Keratinocyte (primary cell): Measurements from ENCODE around the gene ARFIP1. TPM values are rescaled to one million over a fixed set of nuclear protein-coding genes. Genes with fewer than 3 reads are reported as not detected.
A peak's percentile ranks its signal among the peaks of the same experiment; 100 is the strongest.
"Not testable (repeated sequence)": the region's sequence is repeated elsewhere in the genome, so short reads cannot be mapped to it uniquely, and the experiment has no call there.

ENCODE experiments used
- DNase-seq: peaks from one replicate; pipeline ENCODE4 v3.0.0-alpha.2; 2011; ENCODE audit warnings: low read depth, missing footprints, low spot score
- FAIRE-seq: peaks from 2 replicates; lab custom pipeline; 2011; peaks lifted over from hg19 to GRCh38; lab: Jason Lieb, UNC
- H2AFZ ChIP-seq: 2 replicates; pipeline ENCODE4 v1.6.0; 2012; ENCODE audit warnings: low read length, control low read depth, inconsistent platforms; ENCODE audit not compliant: control insufficient read depth
- H3K27ac ChIP-seq: 2 replicates; pipeline ENCODE4 v1.5.1; 2011; ENCODE audit warnings: low read length; ENCODE audit not compliant: control insufficient read depth, insufficient read depth
- H3K27me3 ChIP-seq: 3 replicates; pipeline ENCODE4 v1.6.0; 2011; ENCODE audit warnings: low read length; ENCODE audit not compliant: control insufficient read depth, insufficient read depth; ENCODE audit errors: extremely low read depth
- H3K36me3 ChIP-seq, 2 experiments: 2 replicates in 1 of 2; 3 replicates in 1 of 2; pipeline ENCODE4 v1.5.1; 2011; ENCODE audit warnings: low read length in 2 of 2, mild to moderate bottlenecking in 1 of 2; ENCODE audit not compliant: control insufficient read depth in 2 of 2, insufficient read depth in 2 of 2; ENCODE audit errors: extremely low read depth in 1 of 2
- H3K4me1 ChIP-seq: 3 replicates; pipeline ENCODE4 v1.5.1; 2011; ENCODE audit warnings: low read length; ENCODE audit not compliant: control insufficient read depth, insufficient read depth; ENCODE audit errors: extremely low read depth
- H3K4me2 ChIP-seq: 3 replicates; pipeline ENCODE4 v1.6.0; 2011; ENCODE audit warnings: low read depth, low read length; ENCODE audit not compliant: control insufficient read depth, insufficient read depth; ENCODE audit errors: extremely low read depth
- H3K4me3 ChIP-seq, 3 experiments: fragments of 200-600 bp in 1 of 3; sonication (generic) in 1 of 3; 2 replicates in 2 of 3; 3 replicates in 1 of 3; pipeline ENCODE4 v1.5.1; 2011 to 2016; ENCODE audit warnings: low read length in 3 of 3, mild to moderate bottlenecking in 3 of 3, control low read depth in 2 of 3, inconsistent platforms in 1 of 3, low read depth in 1 of 3, mixed read lengths in 1 of 3, mixed run types in 1 of 3, moderate library complexity in 1 of 3; ENCODE audit not compliant: control insufficient read depth in 2 of 3, insufficient read depth in 2 of 3; ENCODE audit errors: extremely low read depth in 1 of 3
- H3K79me2 ChIP-seq: 2 replicates; pipeline ENCODE4 v1.6.0; 2012; ENCODE audit warnings: low read length; ENCODE audit not compliant: control insufficient read depth, insufficient read depth
- H3K9ac ChIP-seq: 3 replicates; pipeline ENCODE4 v1.6.0; 2011; ENCODE audit warnings: low read length; ENCODE audit not compliant: control insufficient read depth, insufficient read depth; ENCODE audit errors: extremely low read depth
- H3K9me1 ChIP-seq: 3 replicates; pipeline ENCODE4 v1.6.0; 2011; ENCODE audit warnings: low read length; ENCODE audit not compliant: control insufficient read depth, insufficient read depth; ENCODE audit errors: extremely low read depth
- H3K9me3 ChIP-seq: 2 replicates; pipeline ENCODE4 v1.5.1; 2012; ENCODE audit warnings: low read depth, low read length; ENCODE audit not compliant: control insufficient read depth
- H4K20me1 ChIP-seq: 3 replicates; pipeline ENCODE4 v1.6.0; 2011; ENCODE audit warnings: low read length; ENCODE audit not compliant: control insufficient read depth, insufficient read depth; ENCODE audit errors: extremely low read depth
- CTCF ChIP-seq, 3 experiments: IDR thresholded peaks in 1 of 3; conservative IDR thresholded peaks in 1 of 3; optimal IDR thresholded peaks in 1 of 3; 2 replicates in 2 of 3; 3 replicates in 1 of 3; pipeline versions ENCODE3 to v1.5.1; 2011; ENCODE audit warnings: low read length in 3 of 3, mild to moderate bottlenecking in 3 of 3, moderate library complexity in 2 of 3, control low read depth in 1 of 3, inconsistent platforms in 1 of 3; ENCODE audit not compliant: insufficient read depth in 2 of 3; ENCODE audit errors: extremely low read depth in 1 of 3
- EZH2 ChIP-seq: IDR thresholded peaks from one replicate; pipeline ENCODE4 v1.6.1; 2012; ENCODE audit warnings: inconsistent platforms, mild to moderate bottlenecking, low read length, moderate library complexity
- dilution Hi-C: fragments of 300-500 bp; cut with MboI; formaldehyde crosslinking; loops from one replicate; pipeline ENCODE4 v1.7.0; 2020; ENCODE audit warnings: low sequenced_read_pairs; ENCODE audit not compliant: extremely low pct_ligation_motif_present
- polyA plus RNA-seq, 5 experiments: library from polyadenylated mRNA; depleted of rRNA in 3 of 5; stranded (reverse) in 3 of 5; stranded (forward) in 1 of 5; unstranded in 1 of 5; fragments of >200 nt; gene quantifications; 1 replicate in 1 of 5; 2 replicates in 3 of 5; 3 replicates in 1 of 5; pipeline versions ENCODE4 v1.2.1 to v1.2.3, GENCODE V29; 2011 to 2012; ENCODE audit warnings: missing spikeins in 2 of 5, low read depth in 1 of 5, low replicate concordance in 1 of 5

The ARFIP1 gene
- polyA plus RNA-seq, 1 donor (not counting 4 experiments of a cell fraction or from before 2014, with no cell fraction given) = 44.4 TPM

- TF ChIP-seq EZH2 = no peak
- no peak overlapping the region for H3K27ac ChIP-seq
- H3K4me3 ChIP-seq = no peak overlapping the region
- H3K9ac ChIP-seq = no peak overlapping the region
- no peak overlapping the region for H2AFZ ChIP-seq
- H3K4me1 ChIP-seq = peaks cover 13% of the 10 kb centered on the region
- H3K27me3 ChIP-seq = no peaks in the 10 kb centered on the region
- H3K9me3 ChIP-seq = no peaks in the 10 kb centered on the region
- no peak for DNase-seq
- no peak for FAIRE-seq
- no peaks in the 10 kb centered on the region for H4K20me1 ChIP-seq
- H3K36me3 ChIP-seq = no peaks in the 10 kb centered on the region
- no peak overlapping the region for H3K4me2 ChIP-seq
- H3K9me1 ChIP-seq = no peaks in the 10 kb centered on the region
- dilution Hi-C loops = no loop called here
- no peaks in the 10 kb centered on the region for H3K79me2 ChIP-seq
Measured at GRCh38 chr4:152862608-152863007, 82.9 kb downstream of the ARFIP1 start.

GRCh38 chr4:152864361-152864760, 84.6 kb downstream of the ARFIP1 start:
- Histone ChIP-seq H3K9me1 (no peaks in the 10 kb centered on the region), H3K4me1 (peaks cover 13% of the 10 kb centered on the region), H4K20me1 (no peaks in the 10 kb centered on the region), H3K4me2 (peak overlapping the region; percentile 7), H3K4me3 (no peak overlapping the region), H3K9me3 (no peaks in the 10 kb centered on the region), H3K27me3 (no peaks in the 10 kb centered on the region), H3K36me3 (no peaks in the 10 kb centered on the region), H3K27ac (no peak overlapping the region), H3K9ac (no peak overlapping the region), H3K79me2 (no peaks in the 10 kb centered on the region), H2AFZ (no peak overlapping the region)
- peak; percentile 80 for FAIRE-seq
- dilution Hi-C loops = no loop called here
- no peak for DNase-seq
- TF ChIP-seq CTCF (optimal IDR thresholded peaks at IDR 0.05 in 1 of 3, IDR thresholded peaks at IDR 0.05 in 1 of 3, conservative IDR thresholded peaks at IDR 0.05 in 1 of 3; ENCODE audit: extremely low read depth in 1 of 3, insufficient read depth in 2 of 3, low read length in 3 of 3) = no peak

GRCh38 chr4:152866432-152866993, 86.8 kb downstream of the ARFIP1 start:
- H4K20me1 ChIP-seq, H3K27me3 ChIP-seq, H3K4me2 ChIP-seq, H3K4me1 ChIP-seq, H3K27ac ChIP-seq, H3K9ac ChIP-seq, FAIRE-seq, dilution Hi-C loops, H3K4me3 ChIP-seq, H2AFZ ChIP-seq, H3K9me1 ChIP-seq, DNase-seq, H3K79me2 ChIP-seq, H3K9me3 ChIP-seq, H3K36me3 ChIP-seq: not testable (repeated sequence)
